Measurements from ENCODE around the gene ABCA4. TPM values are rescaled to one million over a fixed set of nuclear protein-coding genes. Genes with fewer than 3 reads are reported as not detected.

The ABCA4 gene
- polyA plus RNA-seq, 1 experiment = 0.25 TPM

DNA sequence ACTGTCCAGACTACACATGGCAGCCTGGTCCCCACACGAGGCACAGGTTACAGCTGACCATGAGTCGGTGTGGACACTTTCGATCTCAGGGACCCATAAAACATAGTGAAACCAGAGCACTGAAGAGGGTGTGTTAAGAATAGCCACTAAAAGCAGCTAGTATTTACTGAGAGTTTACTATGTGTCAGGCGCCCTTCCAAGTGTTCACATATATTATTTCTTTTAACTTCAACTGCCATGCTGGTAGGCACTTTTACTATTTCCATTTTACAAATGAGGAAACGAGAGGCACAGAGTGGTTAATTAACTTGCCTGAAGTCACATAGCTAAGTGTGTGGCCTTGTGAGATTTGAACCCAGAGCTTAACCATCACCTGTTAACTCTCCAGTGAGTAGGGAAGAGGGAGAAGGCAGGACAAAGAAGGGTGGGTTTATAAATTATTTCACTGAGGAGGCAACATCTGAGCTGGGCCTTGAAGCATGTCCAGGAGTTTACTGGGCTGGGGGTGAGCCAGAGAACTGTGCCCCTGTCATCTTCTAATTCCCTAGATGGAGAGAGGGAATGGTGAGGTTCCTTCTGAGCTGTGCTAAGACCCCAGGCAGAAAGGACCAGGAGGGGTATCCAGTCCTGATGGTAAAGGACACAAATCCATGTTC lies 20.7 kb downstream of the ABCA4 start:
- TF ChIP-seq, protein P1, sequence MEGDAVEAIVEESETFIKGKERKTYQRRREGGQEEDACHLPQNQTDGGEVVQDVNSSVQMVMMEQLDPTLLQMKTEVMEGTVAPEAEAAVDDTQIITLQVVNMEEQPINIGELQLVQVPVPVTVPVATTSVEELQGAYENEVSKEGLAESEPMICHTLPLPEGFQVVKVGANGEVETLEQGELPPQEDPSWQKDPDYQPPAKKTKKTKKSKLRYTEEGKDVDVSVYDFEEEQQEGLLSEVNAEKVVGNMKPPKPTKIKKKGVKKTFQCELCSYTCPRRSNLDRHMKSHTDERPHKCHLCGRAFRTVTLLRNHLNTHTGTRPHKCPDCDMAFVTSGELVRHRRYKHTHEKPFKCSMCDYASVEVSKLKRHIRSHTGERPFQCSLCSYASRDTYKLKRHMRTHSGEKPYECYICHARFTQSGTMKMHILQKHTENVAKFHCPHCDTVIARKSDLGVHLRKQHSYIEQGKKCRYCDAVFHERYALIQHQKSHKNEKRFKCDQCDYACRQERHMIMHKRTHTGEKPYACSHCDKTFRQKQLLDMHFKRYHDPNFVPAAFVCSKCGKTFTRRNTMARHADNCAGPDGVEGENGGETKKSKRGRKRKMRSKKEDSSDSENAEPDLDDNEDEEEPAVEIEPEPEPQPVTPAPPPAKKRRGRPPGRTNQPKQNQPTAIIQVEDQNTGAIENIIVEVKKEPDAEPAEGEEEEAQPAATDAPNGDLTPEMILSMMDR (IDR thresholded peaks at IDR 0.05; ENCODE audit: insufficient read depth, low read depth, low read length) = no peak
- H3K36me3 ChIP-seq (ENCODE audit: control insufficient read depth, insufficient read depth, low read length) = no peaks in the 10 kb centered on the region
- H3K27me3 ChIP-seq (ENCODE audit: control insufficient read depth, insufficient read depth, low read length) = no peaks in the 10 kb centered on the region
- ChIA-PET POLR2A (interaction anchor here (0.5 kb wide), 1 partner anchor 48 kb away, joined by 4 read pairs; no protein-coding TSS in a partner anchor), CTCF (interaction anchor here (0.8 to 3.5 kb wide), 5 partner anchors 18 to 235 kb away, joined by 3 to 14 read pairs (median 3); partner anchors contain the start of gene ARHGAP29)
- DNase-seq (ENCODE audit: low read depth) = no peak
- no peak overlapping the region for H3K4me3 ChIP-seq (ENCODE audit: low read depth, low read length)

DNA sequence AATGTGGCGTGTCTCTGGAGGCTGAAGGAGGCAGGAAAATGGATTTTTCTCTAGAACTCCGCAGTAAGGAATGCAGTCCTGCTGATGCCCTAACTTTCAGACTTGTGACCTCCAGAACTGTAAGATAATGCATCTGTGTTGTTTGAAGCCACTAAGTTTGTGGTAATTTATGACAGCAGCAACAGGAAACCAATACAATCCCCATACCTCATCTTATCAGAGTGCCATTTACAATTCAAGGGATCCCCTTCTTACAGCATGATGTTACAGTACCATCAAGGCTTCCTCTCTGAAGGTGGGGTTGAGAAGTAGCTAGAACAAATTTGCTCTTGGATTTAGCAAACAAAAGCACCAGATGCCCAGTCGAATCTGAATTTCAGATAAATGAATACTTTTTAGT lies 21.6 kb downstream of the ABCA4 start:
- no peak overlapping the region for H3K4me3 ChIP-seq (ENCODE audit: low read depth, low read length)
- CTCF ChIA-PET = interaction anchor here (0.9 to 3.5 kb wide), 2 partner anchors 30 to 236 kb away, joined by 3 to 13 read pairs; no protein-coding TSS in a partner anchor

DNA sequence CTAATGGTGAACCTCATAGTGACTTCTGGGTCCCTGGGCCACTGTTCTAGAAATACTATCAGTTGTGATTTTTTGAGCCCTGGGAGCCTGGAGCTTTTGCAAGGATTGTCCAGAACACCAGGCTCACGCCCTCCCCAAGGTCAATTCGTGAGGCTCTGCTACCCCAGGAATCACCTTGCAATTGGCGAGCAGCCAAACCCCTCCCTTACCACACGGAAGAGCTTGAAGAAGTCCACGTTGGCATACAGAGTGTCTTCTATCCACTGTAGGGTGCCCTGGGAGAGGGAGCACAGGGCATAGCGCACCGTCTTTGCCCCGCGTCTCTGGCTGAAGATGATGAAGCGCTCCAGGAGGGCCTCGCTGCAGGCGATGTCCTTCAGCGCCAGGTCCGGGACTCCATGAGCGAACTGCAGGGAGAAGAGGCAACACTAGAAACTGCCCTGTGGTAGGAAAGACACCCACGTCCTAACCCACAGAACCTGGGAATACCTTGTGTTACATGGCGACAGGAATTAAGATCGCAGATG lies 22.3 kb downstream of the ABCA4 start:
- Histone ChIP-seq H3K27me3 (ENCODE audit: control insufficient read depth, insufficient read depth, low read length) (no peaks in the 10 kb centered on the region), H3K36me3 (ENCODE audit: control insufficient read depth, insufficient read depth, low read length) (no peaks in the 10 kb centered on the region), H3K4me3 (ENCODE audit: low read depth, low read length) (no peak overlapping the region)
- CTCF ChIA-PET = interaction anchor here (0.8 to 0.9 kb wide), 2 partner anchors 31 to 236 kb away, joined by 3 read pairs; no protein-coding TSS in a partner anchor
- TF ChIP-seq, protein P1 (IDR thresholded peaks at IDR 0.05; ENCODE audit: insufficient read depth, low read depth, low read length) = no peak
- POLR2A ChIA-PET = no interaction called here
- no peak for DNase-seq (ENCODE audit: low read depth)

More for the DNA sequence above, 21.6 kb downstream of the ABCA4 start:
- no peaks in the 10 kb centered on the region for H3K27me3 ChIP-seq (ENCODE audit: control insufficient read depth, insufficient read depth, low read length)
- POLR2A ChIA-PET = no interaction called here
- TF ChIP-seq, protein P1 (IDR thresholded peaks at IDR 0.05; ENCODE audit: insufficient read depth, low read depth, low read length) = no peak
- DNase-seq (ENCODE audit: low read depth) = no peak
- no peaks in the 10 kb centered on the region for H3K36me3 ChIP-seq (ENCODE audit: control insufficient read depth, insufficient read depth, low read length)

DNA sequence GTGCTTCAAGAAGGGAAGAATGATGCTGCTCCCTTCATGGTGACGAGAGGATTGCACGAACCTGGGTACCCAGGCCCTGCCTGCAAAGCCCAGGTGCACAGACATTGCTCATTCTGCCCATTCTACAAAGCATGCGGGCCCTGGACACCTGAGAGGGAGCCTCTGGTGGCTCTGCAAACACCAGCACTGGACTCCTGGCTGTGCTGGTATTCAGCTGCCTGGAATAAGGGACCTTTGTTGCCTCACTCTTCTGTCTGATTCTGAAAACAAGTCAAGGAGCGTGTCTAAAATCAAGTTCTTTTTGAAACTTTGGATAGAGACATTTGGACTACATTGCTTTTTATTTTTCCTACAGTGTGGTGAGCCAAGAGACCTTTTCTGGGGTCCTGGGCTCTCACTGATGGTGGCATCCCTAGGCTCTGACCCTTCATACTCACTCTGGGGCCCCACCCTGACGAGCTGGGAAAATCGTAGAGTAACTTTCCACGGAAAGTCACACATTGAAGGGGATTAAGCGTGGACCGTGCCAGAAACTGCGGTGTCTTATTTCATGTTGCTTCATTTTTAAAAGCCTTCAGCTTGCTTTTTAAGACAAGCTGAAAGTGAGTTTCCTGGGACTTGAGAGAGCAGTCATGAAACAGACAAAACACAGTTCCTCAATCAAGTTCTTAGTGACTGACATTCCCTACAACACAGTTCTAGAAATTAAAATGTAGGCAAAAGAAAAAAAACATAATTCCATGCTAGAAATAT lies 24.0 kb downstream of the ABCA4 start:
- CTCF ChIA-PET = interaction anchor here (1.3 kb wide), 1 partner anchor 112 kb away, joined by 3 read pairs; no protein-coding TSS in a partner anchor
- no peaks in the 10 kb centered on the region for H3K27me3 ChIP-seq (ENCODE audit: control insufficient read depth, insufficient read depth, low read length)
- no peak for DNase-seq (ENCODE audit: low read depth)
- TF ChIP-seq, protein P1 (IDR thresholded peaks at IDR 0.05; ENCODE audit: insufficient read depth, low read depth, low read length) = no peak
- POLR2A ChIA-PET = no interaction called here
- no peak overlapping the region for H3K4me3 ChIP-seq (ENCODE audit: low read depth, low read length)
- H3K36me3 ChIP-seq (ENCODE audit: control insufficient read depth, insufficient read depth, low read length) = no peaks in the 10 kb centered on the region
